AG09319 (cell line): Measurements from ENCODE around the gene MGRN1.

Experiments used
- DNase-seq: peaks from one replicate; pipeline ENCODE4 v3.0.0-alpha.2; 2010; ENCODE audit warnings: low read depth; ENCODE audit errors: extremely low read depth
- CTCF ChIP-seq: IDR thresholded peaks from 2 replicates; pipeline ENCODE4 v1.5.1; 2011; ENCODE audit warnings: low read depth, mild to moderate bottlenecking, inconsistent platforms, low read length, moderate library complexity

The MGRN1 gene

GRCh38 chr16:4597174-4597573 is 27.5 kb upstream of the MGRN1 start:
- no peak for TF ChIP-seq CTCF
- DNase-seq, result no peak

GRCh38 chr16:4599037-4599436 is 25.6 kb upstream of the MGRN1 start:
- no peak for TF ChIP-seq CTCF
- no peak for DNase-seq

GRCh38 chr16:4599545-4599944 is 25.1 kb upstream of the MGRN1 start:
- DNase-seq, result no peak
- no peak for TF ChIP-seq CTCF

- no peak for TF ChIP-seq CTCF
- no peak for DNase-seq
These were observed 23.4 kb upstream of the MGRN1 start for GRCh38 chr16:4601036-4601863.

GRCh38 chr16:4601864-4602186 is 22.8 kb upstream of the MGRN1 start:
- no peak for DNase-seq
- TF ChIP-seq CTCF, result no peak

GRCh38 chr16:4602331-4602730 is 22.3 kb upstream of the MGRN1 start:
- no peak for DNase-seq

More at GRCh38 chr16:4602331-4602730, 22.3 kb upstream of the MGRN1 start:
- no peak for TF ChIP-seq CTCF
